Naive thymus-derived CD8-positive, alpha-beta T cell (primary cell): ENCODE results near the gene MED22. TPM values are rescaled to one million over a fixed set of nuclear protein-coding genes. Genes with fewer than 3 reads are reported as not detected.
A peak's percentile ranks its signal among the peaks of the same experiment; 100 is the strongest.
"Not testable (repeated sequence)": the region's sequence is repeated elsewhere in the genome, so short reads cannot be mapped to it uniquely, and the experiment has no call there.

Experiments used
- ATAC-seq, 2 donors: fragments of 150-1000 bp; cut with Tn5 transposase in 1 of 2; sonication (Bioruptor Pico), chemical (Tn5 transposase) in 1 of 2; 1 replicate in 1 of 2; 2 replicates in 1 of 2; pipeline ENCODE4 v1.10.0; 2021; ENCODE audit warnings: mild to moderate bottlenecking in 2 of 2, moderate library complexity in 2 of 2
- POLR2A ChIA-PET: fragments of 350-600 bp; sonication (Branson Sonifier 250); formaldehyde crosslinking; loops from one replicate; lab custom pipeline; 2021; ENCODE audit warnings: antibody characterized with exemption; lab: Charles Lee
- DNase-seq, 10 donors: peaks; one replicate each; pipeline versions ENCODE4 v3.0.0 to v3.0.0-alpha.2; 2020 to 2022
- H3K27ac Mint-ChIP-seq, 10 donors: one replicate each; pipeline ENCODE4 v1.8.0; 2020 to 2022; ENCODE audit warnings: mild to moderate bottlenecking in 10 of 10, mixed read lengths in 10 of 10, moderate library complexity in 4 of 10, inconsistent platforms in 1 of 10
- H3K27me3 Mint-ChIP-seq, 5 donors: one replicate each; pipeline ENCODE4 v1.8.0; 2021 to 2022; ENCODE audit warnings: mixed read lengths in 5 of 5
- H3K36me3 Mint-ChIP-seq, 3 donors: one replicate each; pipeline ENCODE4 v1.8.0; 2020 to 2022; ENCODE audit warnings: mixed read lengths in 3 of 3, mild to moderate bottlenecking in 2 of 3, inconsistent platforms in 1 of 3
- H3K4me1 Mint-ChIP-seq, 4 donors: one replicate each; pipeline ENCODE4 v1.8.0; 2021 to 2022; ENCODE audit warnings: mixed read lengths in 4 of 4
- H3K4me3 Mint-ChIP-seq, 10 donors: one replicate each; pipeline ENCODE4 v1.8.0; 2020 to 2022; ENCODE audit warnings: mild to moderate bottlenecking in 10 of 10, mixed read lengths in 10 of 10, moderate library complexity in 6 of 10, inconsistent platforms in 1 of 10
- H3K9me3 Mint-ChIP-seq, 9 donors: one replicate each; pipeline ENCODE4 v1.8.0; 2020 to 2022; ENCODE audit warnings: mixed read lengths in 9 of 9, mild to moderate bottlenecking in 3 of 9, inconsistent platforms in 1 of 9, moderate library complexity in 1 of 9
- polyA plus RNA-seq, 3 donors: library from polyadenylated mRNA; unstranded; fragments of 300-500 nt; fragmentation: Illumina TruSeq; gene quantifications; one replicate each; pipeline ENCODE4 v1.2.3, GENCODE V29; 2021
- total RNA-seq, 8 experiments: library from RNA in 2 of 8; stranded (reverse) in 2 of 8; gene quantifications; one replicate each; pipeline ENCODE4 v1.2.3 and lab custom pipeline; 2021 to 2026

The MED22 gene
- total and polyA plus RNA-seq, 5 experiments from 2014 or later, result 10.3 to 46.4 (median 20.6) TPM

DNA sequence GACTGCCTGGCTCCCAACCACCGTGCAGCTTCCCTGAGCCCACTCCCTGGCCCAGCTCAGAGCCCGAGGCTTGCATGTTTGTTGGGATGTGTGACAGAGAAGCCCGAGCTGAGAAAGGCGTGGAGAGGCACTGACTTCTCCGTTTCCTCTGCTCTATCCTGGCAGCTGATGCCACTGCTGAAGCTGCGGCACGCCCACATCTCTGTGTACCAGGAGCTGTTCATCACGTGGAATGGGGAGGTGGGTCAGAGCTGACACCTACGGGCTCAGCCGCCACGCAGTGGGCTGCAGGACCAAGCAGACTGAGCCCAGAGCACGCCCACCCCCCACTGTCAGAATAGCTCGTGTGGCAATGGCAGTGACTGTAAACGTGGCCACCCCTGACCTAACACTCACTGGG, 37.5 kb upstream of the MED22 start:
- ATAC-seq (no peak), DNase-seq (no peak)
- H3K27ac Mint-ChIP-seq, result no peak overlapping the region
- no peaks in the 10 kb centered on the region for H3K9me3 Mint-ChIP-seq
- POLR2A ChIA-PET, result interaction anchor here (0.7 kb wide), 1 partner anchor 29 kb away, joined by 5 read pairs; the partner anchor contains the start of genes SURF1 and SURF2
- no peaks in the 10 kb centered on the region for H3K4me1 Mint-ChIP-seq
- H3K27me3 Mint-ChIP-seq, result peaks cover 0 to 12% (median 2%) of the 10 kb centered on the region in 5 donors
- H3K4me3 Mint-ChIP-seq, result no peak overlapping the region
- no peaks in the 10 kb centered on the region for H3K36me3 Mint-ChIP-seq

DNA sequence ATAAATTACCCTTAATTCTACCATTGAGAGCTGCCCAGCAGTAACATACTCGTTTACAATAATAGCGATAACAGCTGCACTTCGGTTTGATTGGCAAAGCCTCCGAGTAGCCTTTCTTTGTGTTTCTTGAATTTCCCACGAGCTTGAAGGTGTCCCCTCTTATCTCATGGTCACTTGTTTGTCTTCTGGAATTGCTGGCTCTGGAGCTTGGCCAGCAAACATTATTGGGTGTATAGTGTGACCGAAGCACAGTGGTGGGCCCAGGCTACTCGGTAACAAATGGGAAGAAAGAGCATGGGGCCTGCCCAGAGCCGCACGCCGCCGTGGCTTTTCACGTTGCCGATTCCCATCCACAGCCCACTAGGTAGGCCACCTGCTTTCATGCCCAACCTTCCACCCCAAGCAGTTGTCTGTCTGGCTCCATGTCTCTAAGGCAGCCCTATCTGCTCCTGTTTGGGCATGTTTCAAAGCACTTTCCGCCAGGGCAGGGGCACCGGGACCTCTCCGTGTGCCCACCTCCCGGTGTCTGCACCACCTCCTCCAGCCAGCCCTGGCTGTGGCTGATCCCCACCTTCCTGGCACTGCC, 36.9 kb upstream of the MED22 start:
- DNase-seq, result no peak
- no peak overlapping the region for H3K27ac Mint-ChIP-seq
- no peaks in the 10 kb centered on the region for H3K9me3 Mint-ChIP-seq
- H3K36me3 Mint-ChIP-seq, result no peaks in the 10 kb centered on the region
- POLR2A ChIA-PET, result interaction anchor here (0.7 kb wide), 1 partner anchor 28 kb away, joined by 5 read pairs; the partner anchor contains the start of genes SURF1 and SURF2
- H3K4me3 Mint-ChIP-seq, result no peak overlapping the region
- no peaks in the 10 kb centered on the region for H3K4me1 Mint-ChIP-seq
- peaks cover 0 to 6% (median 0%) of the 10 kb centered on the region in 5 donors for H3K27me3 Mint-ChIP-seq
- no peak for ATAC-seq

GRCh38 chr9:133383438-133383837, 35.5 kb upstream of the MED22 start:
- POLR2A ChIA-PET, result no interaction called here
- no peak for DNase-seq

GRCh38 chr9:133382507-133383141, 34.7 kb upstream of the MED22 start:
- no peaks in the 10 kb centered on the region for H3K9me3 Mint-ChIP-seq
- POLR2A ChIA-PET, result no interaction called here
- peaks cover 0 to 3% (median 0%) of the 10 kb centered on the region in 4 donors for H3K4me1 Mint-ChIP-seq
- no peak overlapping the region for H3K4me3 Mint-ChIP-seq
- no peak overlapping the region for H3K27ac Mint-ChIP-seq
- no peaks in the 10 kb centered on the region for H3K36me3 Mint-ChIP-seq
- no peak for ATAC-seq
- no peak for DNase-seq
- H3K27me3 Mint-ChIP-seq, result peaks cover 0 to 2% (median 0%) of the 10 kb centered on the region in 5 donors

More at GRCh38 chr9:133383438-133383837, 35.5 kb upstream of the MED22 start:
- no peak for ATAC-seq
- Mint-ChIP-seq H3K36me3 (no peaks in the 10 kb centered on the region), H3K9me3 (no peaks in the 10 kb centered on the region), H3K27ac (no peak overlapping the region), H3K4me3 (no peak overlapping the region), H3K4me1 (no peaks in the 10 kb centered on the region), H3K27me3 (peaks cover 0 to 3% (median 0%) of the 10 kb centered on the region in 5 donors)

GRCh38 chr9:133380734-133381133, 32.8 kb upstream of the MED22 start:
- no peaks in the 10 kb centered on the region for H3K27me3 Mint-ChIP-seq
- ATAC-seq (no peak), DNase-seq (no peak)
- no peaks in the 10 kb centered on the region for H3K9me3 Mint-ChIP-seq
- POLR2A ChIA-PET, result interaction anchor here (0.5 to 0.7 kb wide), 2 partner anchors 104 to 661 kb away, joined by 4 to 5 read pairs; no protein-coding TSS in a partner anchor
- H3K36me3 Mint-ChIP-seq, result no peaks in the 10 kb centered on the region
- H3K4me1 Mint-ChIP-seq, result peaks cover 0 to 6% (median 3%) of the 10 kb centered on the region in 4 donors
- H3K27ac Mint-ChIP-seq, result no peak overlapping the region
- no peak overlapping the region for H3K4me3 Mint-ChIP-seq

- Mint-ChIP-seq H3K9me3 (no peaks in the 10 kb centered on the region), H3K36me3 (peaks cover 0 to 3% (median 0%) of the 10 kb centered on the region in 3 donors), H3K4me1 (peaks cover 5 to 13% (median 11%) of the 10 kb centered on the region in 4 donors), H3K27ac (peak overlapping the region in 1 of 10 donors; percentile 12), H3K27me3 (no peaks in the 10 kb centered on the region), H3K4me3 (peak overlapping the region in 1 of 10 donors; percentile 12)
- no peak for DNase-seq
- POLR2A ChIA-PET, result interaction anchor here (0.7 kb wide), 1 partner anchor 31 kb away, joined by 3 read pairs; the partner anchor contains the start of genes MED22 and RPL7A
- no peak for ATAC-seq
These were observed 31.5 kb upstream of the MED22 start for GRCh38 chr9:133379153-133380086.

- POLR2A ChIA-PET, result no interaction called here
- Mint-ChIP-seq H3K4me1 (peaks cover 5 to 18% (median 17%) of the 10 kb centered on the region in 4 donors), H3K4me3 (peak overlapping the region in 5 of 10 donors; percentile 22 to 82 (median 55)), H3K27me3 (no peaks in the 10 kb centered on the region), H3K27ac (peak overlapping the region in 2 of 10 donors; percentile 48 to 83), H3K36me3 (peaks cover 0 to 3% (median 0%) of the 10 kb centered on the region in 3 donors), H3K9me3 (no peaks in the 10 kb centered on the region)
- no peak for ATAC-seq
- no peak for DNase-seq
These were observed 30.6 kb upstream of the MED22 start for GRCh38 chr9:133378408-133378962.

DNA sequence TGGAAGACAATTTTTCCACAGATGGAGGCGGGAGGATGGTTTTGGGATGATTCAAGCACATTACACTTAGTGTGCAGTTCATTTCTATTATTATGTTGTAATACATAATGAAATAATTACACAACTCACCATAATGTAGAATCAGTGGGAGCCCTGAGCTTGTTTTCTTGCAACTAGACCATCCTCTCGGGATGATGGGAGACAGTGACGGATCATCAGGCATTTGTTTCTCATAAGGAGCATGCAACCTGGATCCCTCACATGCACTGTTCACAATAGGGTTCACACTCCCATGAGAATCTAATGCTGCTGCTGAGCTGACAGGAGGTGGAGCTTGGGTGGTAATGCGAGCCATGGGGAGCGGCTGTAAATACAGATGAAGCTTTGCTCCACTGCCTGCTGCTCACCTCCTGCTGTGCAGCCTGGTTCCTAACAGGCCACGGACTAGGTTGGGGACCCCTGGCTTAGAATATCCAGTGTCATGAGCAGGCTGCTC, 29.8 kb upstream of the MED22 start:
- Mint-ChIP-seq H3K9me3 (no peaks in the 10 kb centered on the region), H3K36me3 (peaks cover 0 to 10% (median 0%) of the 10 kb centered on the region in 3 donors), H3K27me3 (no peaks in the 10 kb centered on the region), H3K4me1 (peaks cover 5 to 25% (median 22%) of the 10 kb centered on the region in 4 donors), H3K27ac (peak overlapping the region in 1 of 10 donors; percentile 48), H3K4me3 (peak overlapping the region in 2 of 10 donors; percentile 22 to 72)
- POLR2A ChIA-PET, result interaction anchor here (1.5 to 9.6 kb wide), 3 partner anchors 21 to 29 kb away, joined by 5 to 106 read pairs (median 9); partner anchors contain the start of genes MED22, RPL7A, SURF1 and SURF2
- DNase-seq (no peak), ATAC-seq (no peak)

DNA sequence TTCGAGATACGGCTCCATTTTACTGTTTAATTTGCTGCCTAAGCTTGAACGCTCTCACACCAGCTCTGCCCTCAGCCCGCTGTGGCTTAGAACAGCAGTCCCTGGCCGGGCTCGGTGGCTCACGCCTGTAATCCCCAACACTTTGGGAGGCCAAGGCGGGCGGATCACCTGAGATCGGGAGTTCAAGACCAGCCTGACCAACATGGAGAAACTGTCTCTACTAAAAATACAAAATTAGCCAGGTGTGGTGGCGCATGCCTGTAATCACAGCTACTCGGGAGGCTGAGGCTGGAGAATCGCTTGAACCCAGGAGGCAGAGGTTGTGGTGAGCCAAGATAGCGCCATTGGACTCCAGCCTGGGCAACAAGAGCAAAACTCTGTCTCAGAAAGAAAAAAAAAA, 29.3 kb upstream of the MED22 start:
- not testable (repeated sequence) for H3K27me3 Mint-ChIP-seq, ATAC-seq, H3K9me3 Mint-ChIP-seq, DNase-seq
- peaks cover 0 to 11% (median 0%) of the 10 kb centered on the region in 3 donors for H3K36me3 Mint-ChIP-seq
- peak overlapping the region in 9 of 10 donors; percentile 41 to 84 (median 74) for H3K4me3 Mint-ChIP-seq
- peaks cover 9 to 29% (median 27%) of the 10 kb centered on the region in 4 donors for H3K4me1 Mint-ChIP-seq
- POLR2A ChIA-PET, result interaction anchor here (0.7 to 9.6 kb wide), 7 partner anchors 10 to 42 kb away, joined by 3 to 106 read pairs (median 5); partner anchors contain the start of genes MED22, REXO4, RPL7A and SURF1
- H3K27ac Mint-ChIP-seq, result peak overlapping the region in 4 of 10 donors; percentile 24 to 62 (median 42)

DNA sequence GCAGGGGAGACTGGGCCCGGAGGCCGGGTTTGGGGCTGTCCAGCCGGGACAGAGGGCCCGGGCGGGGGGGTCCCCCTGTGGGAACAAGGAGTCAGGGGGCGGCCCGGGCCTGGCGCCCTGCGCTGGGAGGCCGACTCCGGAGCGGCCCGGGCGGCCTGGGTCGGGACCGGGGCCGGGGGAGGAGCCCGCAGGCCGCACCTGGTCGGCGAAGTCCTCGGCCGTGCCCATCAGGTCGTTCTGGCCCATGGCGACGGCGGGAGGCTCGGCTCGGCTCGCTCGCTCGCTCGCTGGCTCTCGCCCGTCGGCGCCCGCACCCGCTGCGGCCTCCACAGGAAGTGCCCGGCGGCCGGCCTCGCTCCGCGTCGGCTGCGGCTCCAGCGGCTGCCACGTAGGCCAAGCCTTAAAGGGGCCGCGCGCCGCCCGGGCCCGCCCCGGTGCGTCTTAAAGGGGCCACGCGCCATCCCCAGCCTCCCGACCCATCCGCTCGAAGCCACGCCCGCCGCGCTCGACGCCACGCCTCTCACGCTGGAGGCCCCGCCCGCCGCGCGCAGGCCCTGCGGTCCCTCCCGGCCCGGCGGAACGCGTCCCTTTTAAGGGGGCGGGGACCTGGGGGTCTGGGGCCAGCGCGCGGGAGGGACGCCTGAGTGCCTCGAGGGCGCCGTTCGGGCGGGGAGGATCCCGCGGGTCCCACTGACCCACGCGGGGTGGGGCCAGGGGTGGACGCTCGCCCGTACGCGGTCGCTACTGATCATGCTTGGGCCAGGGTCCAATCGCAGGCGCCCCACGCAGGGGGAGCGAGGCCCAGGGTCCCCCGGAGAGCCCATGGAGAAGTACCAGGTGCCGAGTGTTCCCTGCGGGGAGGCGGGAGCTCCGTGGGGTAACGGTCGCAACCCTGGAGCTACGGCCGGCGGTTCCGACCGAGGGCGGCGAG, 28.1 kb upstream of the MED22 start, which contains the start of the genes STKLD1 and SURF4:
Gene STKLD1 (plus strand): TSS at position 643 of the 931 bp plus-strand sequence. CDS start 108 bp downstream, at position 751.
Gene SURF4 (minus strand): TSS at position 337 of the 931 bp plus-strand sequence. CDS start 91 bp downstream, at position 246.
- Mint-ChIP-seq H3K27me3 (no peaks in the 10 kb centered on the region), H3K4me3 (peak within 1 kb of the TSS; percentile 87 to 98 (median 94)), H3K27ac (peak within 1 kb of the TSS; percentile 89 to 97 (median 94)), H3K4me1 (peaks cover 20 to 42% (median 40%) of the 10 kb centered on the region in 4 donors), H3K36me3 (peaks cover 0 to 11% (median 0%) of the 10 kb centered on the region in 3 donors), H3K9me3 (no peaks in the 10 kb centered on the region)
- ATAC-seq (peak; percentile 83), DNase-seq (peak; percentile 86 to 94 (median 92))
- POLR2A ChIA-PET, result interaction anchor here (1.0 to 9.6 kb wide), 8 partner anchors 9 to 41 kb away, joined by 3 to 143 read pairs (median 5); partner anchors contain the start of genes MED22, RPL7A, SURF1 and SURF2
